NCI-H510A treated with DMSO at 0.1 percent for 48 hours (cell line): ENCODE results near the gene OPRD1.
"Not testable (repeated sequence)": the region's sequence is repeated elsewhere in the genome, so short reads cannot be mapped to it uniquely, and the experiment has no call there.

Experiments
- DNase-seq: peaks from one replicate; lab custom pipeline; 2025; lab: John Stamatoyannopoulos, UW

Gene OPRD1

GRCh38 chr1:28801461-28801860 is 10.5 kb upstream of the OPRD1 start:
- DNase-seq: no peak

DNA sequence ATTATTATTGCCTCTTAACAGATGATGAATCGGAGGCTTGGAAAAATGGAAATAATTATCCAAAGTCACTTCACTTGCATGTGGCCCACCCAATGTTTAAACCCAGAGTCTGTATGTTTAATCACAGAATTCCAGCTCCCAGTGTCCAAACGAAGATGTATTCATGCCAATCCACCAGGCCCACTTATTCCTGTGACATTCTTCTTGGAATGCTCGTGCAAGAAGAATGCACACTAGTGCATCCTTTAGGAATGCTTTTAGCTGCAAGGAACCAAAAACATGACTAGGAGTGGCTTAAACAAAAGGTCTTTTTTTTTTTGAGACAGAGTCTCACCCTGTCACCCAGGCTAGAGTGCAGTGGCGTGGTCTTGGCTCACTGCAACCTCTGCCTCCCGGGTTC is 8.9 kb upstream of the OPRD1 start:
- no peak for DNase-seq

DNA sequence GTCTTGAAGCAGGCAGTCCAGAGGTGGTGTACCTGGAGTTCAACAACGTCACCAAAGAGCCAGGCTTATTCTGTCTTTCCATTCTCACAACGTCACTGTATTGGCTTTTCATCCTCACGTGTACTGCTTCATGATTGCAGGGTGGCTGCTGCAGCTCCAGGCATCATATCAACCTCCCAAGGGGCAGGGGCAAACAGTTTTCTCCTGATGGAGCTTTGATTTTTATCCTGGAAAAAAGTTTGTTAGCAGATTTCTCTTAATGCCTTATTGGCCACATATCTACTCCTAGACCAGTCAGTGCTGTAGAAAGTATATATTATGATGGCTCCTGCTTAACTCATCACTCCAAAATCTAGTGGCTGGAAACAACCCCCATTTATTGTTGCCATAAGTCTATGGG is 8.3 kb upstream of the OPRD1 start:
- no peak for DNase-seq

- DNase-seq: no peak
These were observed 7.9 kb upstream of the OPRD1 start for GRCh38 chr1:28804071-28804470.

DNA sequence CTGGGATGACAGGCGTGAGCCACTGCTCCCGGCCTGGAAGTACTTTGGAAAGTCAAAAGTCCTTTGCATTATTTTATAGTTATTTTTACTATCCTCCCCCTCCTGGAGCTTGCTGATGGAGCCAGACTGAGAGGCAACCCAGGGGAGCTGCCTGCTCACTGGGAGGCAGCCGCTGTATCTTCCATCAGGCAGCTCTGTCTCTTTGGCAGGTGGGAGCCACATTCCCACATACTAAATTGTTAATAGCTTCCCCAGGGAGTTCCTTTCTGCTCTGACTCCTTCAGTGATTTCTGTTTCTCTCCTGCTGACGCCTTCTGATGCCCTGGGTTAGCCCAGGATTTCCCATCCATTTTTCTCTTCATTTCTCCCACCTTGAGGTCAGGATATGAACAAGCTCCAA is 4.9 kb upstream of the OPRD1 start:
- DNase-seq: no peak

DNA sequence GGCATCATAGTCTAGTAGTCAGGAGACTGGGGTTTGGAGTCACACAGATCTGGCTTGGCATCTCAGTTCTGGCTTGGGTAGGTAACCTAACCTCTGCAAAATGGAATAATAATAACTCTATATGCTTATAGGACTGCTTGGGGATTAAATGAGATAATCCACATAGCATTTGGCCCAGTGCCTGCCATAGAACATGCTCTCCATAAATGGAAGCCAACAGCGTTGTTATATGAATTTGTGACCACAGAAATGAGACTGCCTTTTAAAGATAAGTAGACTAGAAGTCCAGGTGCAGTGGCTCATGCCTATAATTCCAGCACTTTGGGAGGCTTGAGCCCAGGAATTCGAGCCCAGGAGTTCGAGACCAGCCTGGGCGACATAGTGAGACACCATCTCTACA is 4.0 kb upstream of the OPRD1 start:
- no peak for DNase-seq

- no peak for DNase-seq
These were observed 603 bp upstream of the OPRD1 start for GRCh38 chr1:28811369-28811765.

DNA sequence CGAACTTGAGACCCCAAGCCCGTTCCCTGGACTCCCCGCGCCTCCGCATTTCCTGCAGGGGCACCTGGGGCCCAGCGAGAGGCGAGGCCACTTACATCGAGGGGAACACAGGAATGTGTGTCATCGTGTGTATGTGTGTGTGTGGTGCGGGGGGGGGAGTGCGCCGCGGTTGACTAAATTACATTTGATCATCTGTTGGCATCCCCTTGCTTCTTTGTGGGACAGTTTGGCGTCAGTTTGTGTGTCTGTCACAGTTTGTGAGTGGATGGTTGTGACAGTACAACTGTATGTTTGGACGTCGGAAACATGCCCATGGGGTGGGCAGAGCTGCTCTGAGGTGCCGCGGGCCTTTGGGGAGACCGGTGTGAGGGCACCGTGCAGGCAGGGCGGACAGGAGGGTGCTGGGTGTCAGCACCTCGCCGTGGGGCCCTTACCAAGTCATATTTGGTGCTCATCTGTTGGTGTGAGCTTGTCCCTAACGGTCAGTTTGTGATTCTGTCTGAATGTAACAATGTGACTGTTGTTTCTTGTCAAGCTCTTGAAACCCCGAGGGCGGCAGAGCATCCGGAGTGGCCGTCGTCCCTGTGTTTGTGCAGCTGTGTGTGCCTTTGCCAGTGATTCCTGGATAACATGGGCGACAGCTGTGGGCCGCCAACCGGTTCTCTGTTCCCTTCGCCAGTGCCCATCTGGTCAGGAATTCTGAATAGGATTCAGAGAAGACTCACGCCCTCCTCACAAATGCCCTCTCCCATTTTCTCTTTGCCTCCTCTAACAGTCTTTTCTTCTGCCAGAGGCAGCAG is 899 bp downstream of the OPRD1 start:
- DNase-seq: peak; percentile 35

DNA sequence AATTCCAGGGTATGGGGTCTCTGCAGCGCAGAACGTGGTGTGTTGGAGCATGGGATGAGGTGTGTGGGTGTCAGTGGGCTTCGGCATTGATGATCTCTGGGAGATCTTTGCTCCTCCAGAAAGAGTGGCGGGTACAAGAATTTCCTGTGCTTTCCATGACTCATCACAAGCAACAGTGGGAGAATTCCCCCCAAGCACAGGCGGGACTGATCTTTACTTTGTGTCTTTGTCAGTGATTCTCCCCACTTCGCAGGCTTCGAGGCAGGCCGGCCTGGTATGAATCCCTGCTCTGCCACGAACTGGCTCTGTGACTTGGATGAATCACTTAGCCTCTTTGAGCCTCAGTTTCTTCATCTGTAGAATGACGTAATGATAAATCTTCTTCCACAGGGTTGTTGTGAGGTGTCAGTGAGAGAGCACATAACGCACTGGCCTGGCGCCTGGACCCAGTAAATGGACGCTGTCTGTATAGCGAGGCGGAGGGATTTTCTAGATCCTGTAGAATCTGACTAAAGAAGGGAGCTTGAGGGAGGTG is 2.0 kb downstream of the OPRD1 start:
- no peak for DNase-seq

DNA sequence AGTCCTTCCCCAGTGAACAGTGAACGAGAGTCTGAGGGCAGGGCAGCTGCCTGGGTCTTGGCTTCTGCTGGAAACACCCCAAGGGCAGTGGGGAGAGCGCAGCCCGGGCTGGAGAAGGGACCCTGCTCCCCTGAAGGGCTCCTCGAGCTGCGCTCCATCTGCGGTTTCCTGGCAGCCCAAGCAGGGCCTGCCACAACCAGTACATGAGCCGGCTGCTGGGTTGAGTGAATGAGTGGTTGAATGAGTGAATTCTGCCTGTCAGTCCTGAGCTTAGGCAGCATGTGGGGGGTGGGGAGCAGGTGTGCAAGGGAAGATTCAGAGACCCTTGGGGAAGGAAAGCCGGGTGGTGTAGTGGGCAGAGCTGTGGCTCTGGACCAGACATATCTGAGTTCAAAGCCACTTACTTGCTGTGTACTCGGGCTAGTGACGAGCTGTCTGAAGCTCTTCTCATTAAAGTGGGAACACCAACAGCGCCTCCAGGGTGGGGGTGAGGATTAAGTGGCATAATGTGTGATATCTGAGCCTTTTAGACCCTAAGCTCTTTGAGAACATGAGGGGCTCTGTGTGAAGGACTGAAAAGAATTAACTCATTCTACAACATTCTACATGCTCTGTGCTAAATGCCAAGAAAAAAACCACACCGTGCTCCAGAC is 3.7 kb downstream of the OPRD1 start:
- DNase-seq: no peak

DNA sequence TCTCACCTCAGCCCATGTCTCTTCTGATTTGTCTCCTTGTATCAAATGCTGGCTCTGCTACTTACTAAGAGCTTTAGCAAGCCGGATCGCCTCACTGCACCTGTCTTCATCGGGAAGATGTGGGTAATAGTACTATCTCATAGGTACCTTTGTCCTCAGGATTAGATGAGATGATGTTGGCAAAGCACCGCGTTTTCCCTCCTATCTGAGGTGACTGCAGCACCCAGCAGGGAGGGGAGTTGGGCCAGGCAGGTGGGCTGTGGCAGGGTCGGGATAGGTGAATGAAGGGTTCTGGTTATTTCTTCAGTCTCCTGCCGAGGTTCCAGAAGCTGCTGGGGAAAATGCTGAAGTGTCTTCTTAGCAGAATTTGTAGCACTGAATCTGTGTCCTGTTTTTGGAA is 5.2 kb downstream of the OPRD1 start:
- DNase-seq: no peak

- DNase-seq: no peak
These were observed 7.0 kb downstream of the OPRD1 start for GRCh38 chr1:28819020-28819419.

DNA sequence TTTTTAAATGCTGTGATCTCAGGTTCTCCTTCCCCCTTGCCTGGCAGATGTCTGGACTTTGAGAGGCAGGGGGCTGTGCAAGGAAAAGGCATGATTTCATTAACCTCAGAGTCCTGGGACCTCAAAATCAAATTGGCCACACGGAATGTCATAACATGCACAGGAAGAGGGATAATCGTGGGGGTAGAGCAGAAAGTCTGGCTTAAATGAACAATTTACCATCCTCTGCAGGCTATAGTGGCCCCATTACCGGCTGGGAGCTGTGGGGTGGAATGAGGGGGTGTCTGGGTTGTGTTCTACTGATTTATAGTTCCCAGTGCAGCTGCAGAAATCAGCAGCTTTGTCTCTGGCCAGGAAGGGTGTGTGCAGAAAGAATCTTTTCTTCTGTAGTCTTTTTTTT is 10.8 kb downstream of the OPRD1 start:
- DNase-seq: no peak

DNA sequence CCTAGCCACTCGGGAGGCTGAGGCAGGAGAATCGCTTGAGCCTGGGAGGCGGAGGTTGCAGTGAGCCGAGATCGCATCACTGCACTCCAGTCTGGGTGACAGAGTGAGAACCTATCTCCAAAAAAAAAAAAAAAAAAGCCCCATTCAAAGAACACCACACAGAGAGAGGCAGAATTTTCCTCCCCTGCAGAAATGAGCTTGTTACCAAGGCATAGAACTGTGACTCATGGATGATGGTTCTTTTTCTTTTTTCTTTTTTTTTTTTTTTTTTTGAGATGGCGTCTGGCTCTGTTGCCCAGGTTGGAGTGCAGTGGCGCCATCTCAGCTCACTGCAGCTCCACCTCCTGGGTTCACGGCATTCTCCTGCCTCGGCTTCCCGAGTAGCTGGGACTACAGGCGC is 12.1 kb downstream of the OPRD1 start:
- DNase-seq: not testable (repeated sequence)

DNA sequence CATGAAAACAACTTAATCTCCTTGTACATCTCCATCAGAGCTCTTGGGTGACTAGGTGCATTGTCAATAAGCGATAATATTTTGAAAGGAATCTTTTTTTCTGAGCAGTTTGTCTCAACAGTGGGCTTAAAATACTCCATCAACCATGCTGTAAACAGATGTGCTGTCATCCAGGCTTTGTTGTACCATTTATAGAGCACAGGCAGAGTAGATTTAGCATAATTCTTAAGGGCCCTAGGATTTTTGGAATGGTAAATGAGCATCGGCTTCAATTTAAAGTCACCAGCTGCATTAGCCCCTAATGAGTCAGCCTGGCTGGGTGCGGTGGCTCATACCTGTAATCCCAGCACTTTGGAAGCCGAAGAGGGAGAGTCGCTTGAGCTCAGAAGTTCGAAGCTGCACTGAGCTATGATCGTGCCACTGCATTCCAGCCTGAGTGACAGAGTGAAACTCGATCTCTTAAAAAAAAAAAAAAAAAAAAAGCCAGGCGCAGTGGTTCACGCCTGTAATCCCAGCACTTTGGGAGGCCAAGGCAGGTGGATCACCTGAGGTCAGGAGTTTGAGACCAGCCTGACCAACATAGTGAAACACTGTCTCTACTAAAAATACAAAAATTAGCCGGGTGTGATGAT is 16.4 kb downstream of the OPRD1 start:
- DNase-seq: not testable (repeated sequence)

GRCh38 chr1:28830814-28831213 is 18.8 kb downstream of the OPRD1 start:
- no peak for DNase-seq

- no peak for DNase-seq
These were observed 21.0 kb downstream of the OPRD1 start for GRCh38 chr1:28832966-28833365.

DNA sequence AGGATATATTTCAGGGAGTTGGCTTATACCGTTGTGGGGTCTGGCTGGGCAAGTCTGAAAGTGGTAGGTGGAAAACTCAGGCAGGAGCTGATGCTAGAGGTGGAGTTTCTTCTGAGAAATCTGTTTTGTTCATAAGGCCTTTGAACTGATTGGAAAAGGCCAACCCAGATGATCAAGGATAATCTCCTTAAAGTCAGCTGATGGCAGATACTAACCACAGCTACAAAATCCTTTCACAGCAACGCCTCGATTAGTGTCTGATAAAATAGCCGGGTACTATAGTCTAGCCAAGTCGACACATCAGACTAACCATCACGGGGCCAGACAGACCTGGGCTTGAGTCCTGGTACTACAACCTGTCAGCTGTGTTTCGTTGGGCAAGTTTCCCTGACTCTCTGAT is 21.4 kb downstream of the OPRD1 start:
- no peak for DNase-seq

- DNase-seq: no peak
These were observed 23.3 kb downstream of the OPRD1 start for GRCh38 chr1:28835237-28835650.

GRCh38 chr1:28836421-28836956 is 24.5 kb downstream of the OPRD1 start:
- no peak for DNase-seq

DNA sequence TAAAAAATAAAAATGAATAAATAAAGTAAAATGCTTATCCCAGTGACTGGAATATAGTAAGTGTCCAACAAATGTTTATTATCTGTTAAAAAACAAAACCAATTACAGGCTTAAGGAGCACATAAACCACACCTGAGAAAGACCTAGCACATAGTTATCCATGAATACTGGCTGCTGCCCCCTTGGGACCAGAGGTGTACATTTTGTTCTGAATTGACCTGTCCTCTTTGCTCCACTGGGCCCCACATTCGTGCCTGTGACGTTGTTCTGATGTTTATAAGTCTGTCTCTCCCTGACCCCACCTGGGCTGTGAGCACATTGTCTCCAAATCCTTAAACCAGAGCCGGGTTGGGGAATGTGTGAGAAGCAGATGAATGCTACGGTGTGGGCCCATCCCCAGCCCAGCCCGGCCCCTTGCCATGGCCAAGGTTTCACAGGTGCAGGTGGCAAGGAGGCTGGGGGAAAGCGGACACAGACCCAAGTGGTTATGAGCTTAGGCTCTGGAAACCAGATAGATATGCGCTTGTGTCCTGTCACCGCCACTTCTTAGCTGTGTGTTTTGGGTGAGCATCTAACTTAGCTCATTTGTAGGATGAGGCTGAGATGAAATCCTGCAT is 29.1 kb downstream of the OPRD1 start:
- DNase-seq: no peak
